GM12873 (cell line): ENCODE measurements around the gene VIT.

Experiments
- TF ChIP-seq, protein P1 (sequence below): IDR thresholded peaks from 2 replicates; pipeline ENCODE4 v1.5.1; 2012; ENCODE audit warnings: low read depth, mild to moderate bottlenecking, moderate library complexity, low read length, control low read depth; ENCODE audit not compliant: insufficient read depth; ENCODE audit errors: missing control alignments

Gene VIT

GRCh38 chr2:36831185-36831584 lies 134.7 kb downstream of the VIT start:
- TF ChIP-seq, protein P1, sequence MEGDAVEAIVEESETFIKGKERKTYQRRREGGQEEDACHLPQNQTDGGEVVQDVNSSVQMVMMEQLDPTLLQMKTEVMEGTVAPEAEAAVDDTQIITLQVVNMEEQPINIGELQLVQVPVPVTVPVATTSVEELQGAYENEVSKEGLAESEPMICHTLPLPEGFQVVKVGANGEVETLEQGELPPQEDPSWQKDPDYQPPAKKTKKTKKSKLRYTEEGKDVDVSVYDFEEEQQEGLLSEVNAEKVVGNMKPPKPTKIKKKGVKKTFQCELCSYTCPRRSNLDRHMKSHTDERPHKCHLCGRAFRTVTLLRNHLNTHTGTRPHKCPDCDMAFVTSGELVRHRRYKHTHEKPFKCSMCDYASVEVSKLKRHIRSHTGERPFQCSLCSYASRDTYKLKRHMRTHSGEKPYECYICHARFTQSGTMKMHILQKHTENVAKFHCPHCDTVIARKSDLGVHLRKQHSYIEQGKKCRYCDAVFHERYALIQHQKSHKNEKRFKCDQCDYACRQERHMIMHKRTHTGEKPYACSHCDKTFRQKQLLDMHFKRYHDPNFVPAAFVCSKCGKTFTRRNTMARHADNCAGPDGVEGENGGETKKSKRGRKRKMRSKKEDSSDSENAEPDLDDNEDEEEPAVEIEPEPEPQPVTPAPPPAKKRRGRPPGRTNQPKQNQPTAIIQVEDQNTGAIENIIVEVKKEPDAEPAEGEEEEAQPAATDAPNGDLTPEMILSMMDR = no peak

DNA sequence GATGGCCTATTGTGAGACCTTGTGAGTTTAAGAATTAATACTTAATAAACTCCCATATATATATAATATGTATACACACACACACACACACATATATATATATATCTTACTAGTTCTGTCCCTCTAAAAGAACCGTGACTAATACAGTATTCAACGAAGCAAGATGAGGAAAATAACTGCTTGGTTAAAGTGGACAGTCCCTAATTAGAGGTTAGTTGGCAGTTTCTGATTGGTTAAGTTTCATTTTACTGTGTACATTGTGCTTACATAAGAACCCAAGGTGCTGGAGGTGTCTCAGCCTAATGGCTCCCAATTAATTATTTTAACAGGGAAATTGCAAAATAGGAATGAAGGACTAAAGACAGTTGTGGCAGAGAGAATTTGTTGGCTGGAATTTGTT lies 137.7 kb downstream of the VIT start:
- TF ChIP-seq, protein P1 = no peak

GRCh38 chr2:36834731-36835524 lies 138.4 kb downstream of the VIT start:
- TF ChIP-seq, protein P1 = no peak

DNA sequence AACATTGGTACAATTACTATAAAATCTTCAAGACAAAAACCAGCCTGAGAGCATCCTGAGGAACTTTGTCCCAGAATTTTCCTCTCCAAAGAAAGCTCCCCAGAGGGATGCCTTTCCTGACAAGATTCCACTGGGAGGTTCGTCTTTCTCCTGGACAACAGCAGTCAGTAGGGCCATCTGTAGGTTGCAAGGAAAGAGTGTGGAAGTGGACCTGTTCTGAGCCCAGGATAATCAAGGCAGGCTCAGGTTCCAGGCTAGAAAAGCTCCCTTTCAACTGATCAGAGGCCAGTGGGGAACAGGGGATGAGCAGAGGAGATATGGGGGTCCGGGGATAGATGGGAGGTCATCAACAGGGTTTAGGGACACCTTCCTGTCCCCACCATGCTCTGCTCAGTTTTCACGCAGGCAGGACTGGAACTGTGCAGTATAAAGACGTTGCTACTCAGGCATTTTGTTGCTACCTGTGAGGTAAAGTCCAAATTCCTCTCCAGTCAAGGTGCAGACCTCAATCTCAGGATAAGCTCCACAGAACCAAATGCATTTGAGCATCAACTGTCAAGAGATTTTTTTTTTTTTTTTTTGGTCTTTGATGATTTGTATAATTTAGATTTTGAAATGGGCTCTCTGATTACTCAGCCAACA lies 143.6 kb downstream of the VIT start:
- TF ChIP-seq, protein P1 = no peak

GRCh38 chr2:36843838-36844237 lies 147.3 kb downstream of the VIT start:
- TF ChIP-seq, protein P1 = no peak

GRCh38 chr2:36849265-36849664 lies 152.8 kb downstream of the VIT start:
- TF ChIP-seq, protein P1 = no peak

DNA sequence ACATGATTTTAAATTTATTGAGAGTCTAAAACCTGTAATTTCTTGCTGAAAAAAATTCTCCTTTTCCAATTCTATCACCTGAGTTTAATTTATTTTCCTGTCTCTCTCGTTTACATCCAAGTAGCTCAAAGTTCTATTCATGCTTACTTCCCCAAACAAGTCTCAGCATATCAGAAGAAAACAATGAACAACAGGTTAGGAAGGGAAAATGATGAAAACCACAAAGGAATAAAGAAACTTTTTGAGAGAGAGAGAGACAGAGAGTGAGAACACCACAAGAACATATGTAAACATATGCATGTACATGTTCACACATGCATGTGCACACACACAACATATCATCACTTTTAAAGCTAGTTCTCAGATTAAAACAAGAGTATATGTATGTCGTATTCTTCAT lies 157.7 kb downstream of the VIT start:
- TF ChIP-seq, protein P1 = no peak
